Mesendoderm (in vitro differentiated cells): Measurements from ENCODE around the gene TNFRSF18.

Experiments
- DNase-seq: peaks from one replicate; pipeline ENCODE4 v3.0.0; 2013
- H2AK5ac ChIP-seq: 2 replicates; pipeline ENCODE4 v1.6.1; 2013; ENCODE audit warnings: low read length, inconsistent platforms
- H2BK120ac ChIP-seq: 2 replicates; pipeline ENCODE4 v1.6.1; 2013; ENCODE audit warnings: low read depth, mild to moderate bottlenecking, low read length, moderate library complexity, mixed read lengths
- H2BK15ac ChIP-seq: replicated peaks from 2 replicates; pipeline ENCODE4 v1.6.1; 2013; ENCODE audit warnings: low read depth, mild to moderate bottlenecking, moderate library complexity
- H2BK5ac ChIP-seq: 2 replicates; pipeline ENCODE4 v1.6.1; 2013; ENCODE audit warnings: low read length, inconsistent platforms
- H3K18ac ChIP-seq: 2 replicates; pipeline ENCODE4 v1.6.1; 2013; ENCODE audit warnings: mild to moderate bottlenecking, low read length, mixed read lengths
- H3K23ac ChIP-seq: one replicate; pipeline ENCODE4 v1.6.1; 2013; ENCODE audit warnings: low read length
- H3K27ac ChIP-seq: 2 replicates; pipeline ENCODE4 v1.5.1; 2013; ENCODE audit warnings: low read depth, mild to moderate bottlenecking, inconsistent platforms, low read length, moderate library complexity
- H3K27me3 ChIP-seq: 2 replicates; pipeline ENCODE4 v1.6.1; 2013; ENCODE audit warnings: low read length, control low read depth, mild to moderate bottlenecking, inconsistent platforms; ENCODE audit not compliant: insufficient read depth, poor library complexity
- H3K36me3 ChIP-seq: 2 replicates; pipeline ENCODE4 v1.6.1; 2013; ENCODE audit warnings: low read length, inconsistent platforms; ENCODE audit not compliant: control insufficient read depth, insufficient read depth
- H3K4ac ChIP-seq: one replicate; pipeline ENCODE4 v1.6.1; 2013; ENCODE audit warnings: low read depth, mild to moderate bottlenecking, low read length, moderate library complexity
- H3K4me1 ChIP-seq: 2 replicates; pipeline ENCODE4 v1.6.1; 2013; ENCODE audit warnings: low read depth, low read length, inconsistent platforms; ENCODE audit not compliant: control insufficient read depth
- H3K4me2 ChIP-seq: 2 replicates; pipeline ENCODE4 v1.6.1; 2013; ENCODE audit warnings: low read length
- H3K4me3 ChIP-seq: 2 replicates; pipeline ENCODE4 v1.5.1; 2013; ENCODE audit warnings: mild to moderate bottlenecking, low read length
- H3K56ac ChIP-seq: one replicate; pipeline ENCODE4 v1.6.1; 2013; ENCODE audit warnings: low read length
- H3K79me1 ChIP-seq: 2 replicates; pipeline ENCODE4 v1.6.1; 2013; ENCODE audit warnings: low read length, inconsistent platforms
- H3K79me2 ChIP-seq: 2 replicates; pipeline ENCODE4 v1.6.1; 2013; ENCODE audit warnings: mild to moderate bottlenecking, low read length; ENCODE audit not compliant: control insufficient read depth, insufficient read depth
- H3K9ac ChIP-seq: 2 replicates; pipeline ENCODE4 v1.6.1; 2013; ENCODE audit warnings: low read length, inconsistent platforms
- H4K5ac ChIP-seq: one replicate; pipeline ENCODE4 v1.6.1; 2013; ENCODE audit warnings: low read length
- H4K8ac ChIP-seq: one replicate; pipeline ENCODE4 v1.6.1; 2013; ENCODE audit warnings: low read depth, mild to moderate bottlenecking, control low read depth, low read length, moderate library complexity
- WGBS: extraction: QIAGEN DNeasy Blood & Tissue Kit; methylation state at CpG from one replicate; pipeline ENCODE4 v1.1.7; 2013; ENCODE audit warnings: low lambda C conversion rate, missing lambda C conversion rate; ENCODE audit not compliant: insufficient coverage; ENCODE audit errors: extremely low coverage; 5-methylcytosine and 5-hydroxymethylcytosine counted together

TNFRSF18 gene

DNA sequence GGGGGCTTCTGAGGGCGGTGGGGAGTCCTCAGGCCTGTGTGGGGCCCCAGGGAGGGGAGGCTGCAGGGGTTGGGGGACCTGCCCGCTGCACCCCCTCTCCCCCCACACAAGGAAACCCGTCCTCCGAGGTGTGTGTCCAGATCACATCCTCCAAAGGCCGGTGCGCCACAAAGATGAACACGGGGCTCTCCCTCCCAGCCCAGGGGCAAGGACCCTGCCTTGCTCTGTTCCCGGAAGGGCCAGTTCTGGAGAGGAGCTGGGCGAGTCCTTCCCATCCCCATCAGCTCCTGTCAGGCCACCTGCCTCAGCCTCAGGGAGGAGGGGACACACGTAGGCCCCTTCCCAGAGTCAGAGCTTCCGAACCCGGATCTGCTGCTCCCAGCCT, 35.2 kb downstream of the TNFRSF18 start:
- Histone ChIP-seq H4K8ac (no peak overlapping the region), H3K36me3 (no peaks in the 10 kb centered on the region), H3K4ac (no peak overlapping the region), H3K23ac (no peak overlapping the region), H3K18ac (no peak overlapping the region), H2BK5ac (no peak overlapping the region), H2AK5ac (no peak overlapping the region), H3K79me1 (no peaks in the 10 kb centered on the region), H3K9ac (no peak overlapping the region), H2BK15ac (no peak overlapping the region), H3K4me2 (no peak overlapping the region), H3K27ac (no peak overlapping the region), H3K79me2 (no peaks in the 10 kb centered on the region), H3K56ac (no peak overlapping the region), H4K5ac (no peak overlapping the region), H3K4me1 (no peaks in the 10 kb centered on the region), H2BK120ac (no peak overlapping the region), H3K4me3 (no peak overlapping the region), H3K27me3 (no peaks in the 10 kb centered on the region)
- WGBS = no CpG with 5 or more reads among the region's 12 CpGs
- no peak for DNase-seq

DNA sequence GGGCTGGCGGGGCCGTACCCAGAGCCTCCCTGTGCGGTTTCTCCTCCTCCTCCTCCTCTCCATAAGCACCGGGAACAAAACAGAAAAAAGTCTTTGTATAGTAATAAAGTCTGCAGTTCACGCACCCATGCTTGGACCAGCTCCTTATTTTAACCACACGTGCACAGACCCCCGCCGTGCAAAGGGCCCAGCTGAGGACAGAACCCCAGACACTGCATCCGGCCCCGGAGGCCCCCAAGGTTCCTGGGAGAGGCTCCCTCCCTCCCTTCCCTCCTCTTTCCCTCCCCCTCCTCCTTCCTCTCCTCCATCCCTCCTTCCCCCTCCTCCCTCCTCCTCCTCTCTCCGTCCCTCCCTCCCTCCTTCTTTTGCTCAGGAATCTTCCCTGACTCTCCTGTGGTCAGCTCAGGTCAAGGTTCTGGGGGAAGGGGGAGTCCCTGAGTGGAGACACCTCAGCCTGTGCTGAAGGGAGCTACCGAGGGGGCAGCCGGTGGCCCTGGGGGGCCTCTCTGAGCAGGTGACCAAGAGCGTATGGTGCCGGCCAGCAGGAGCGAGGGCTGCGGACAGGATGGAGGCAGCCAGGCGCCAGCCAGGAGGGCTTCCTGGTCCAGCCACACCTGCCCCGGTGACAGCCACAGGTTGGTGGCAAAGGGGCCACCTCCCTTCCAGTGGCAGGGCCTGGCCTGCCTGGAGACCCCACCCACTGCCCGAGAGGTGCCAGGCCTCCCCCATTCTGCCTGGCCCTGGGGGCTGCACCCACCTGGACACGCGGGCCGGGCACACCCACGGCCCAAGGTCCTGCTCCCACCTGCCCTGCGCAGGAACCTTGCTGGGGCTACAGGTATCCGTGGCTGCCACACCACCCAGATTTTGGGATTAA, 35.9 kb downstream of the TNFRSF18 start:
- no peak overlapping the region for H3K4me2 ChIP-seq
- H3K4me1 ChIP-seq = no peaks in the 10 kb centered on the region
- H3K79me1 ChIP-seq = no peaks in the 10 kb centered on the region
- no peak overlapping the region for H3K18ac ChIP-seq
- DNase-seq = no peak
- H3K27ac ChIP-seq = no peak overlapping the region
- no peak overlapping the region for H3K56ac ChIP-seq
- H2BK15ac ChIP-seq = no peak overlapping the region
- H3K27me3 ChIP-seq = no peaks in the 10 kb centered on the region
- no peak overlapping the region for H2AK5ac ChIP-seq
- H2BK5ac ChIP-seq = no peak overlapping the region
- no peak overlapping the region for H4K8ac ChIP-seq
- H3K23ac ChIP-seq = no peak overlapping the region
- no peak overlapping the region for H2BK120ac ChIP-seq
- H3K9ac ChIP-seq = no peak overlapping the region
- H4K5ac ChIP-seq = no peak overlapping the region
- no CpG with 5 or more reads among the region's 26 CpGs for WGBS
- no peaks in the 10 kb centered on the region for H3K36me3 ChIP-seq
- no peak overlapping the region for H3K4me3 ChIP-seq
- H3K79me2 ChIP-seq = no peaks in the 10 kb centered on the region
- H3K4ac ChIP-seq = no peak overlapping the region

- DNase-seq = no peak
- Histone ChIP-seq H3K9ac (no peak overlapping the region), H3K79me2 (no peaks in the 10 kb centered on the region), H3K4ac (no peak overlapping the region), H2BK15ac (no peak overlapping the region), H3K4me2 (no peak overlapping the region), H4K8ac (no peak overlapping the region), H3K27ac (no peak overlapping the region), H3K23ac (no peak overlapping the region), H3K56ac (no peak overlapping the region), H3K27me3 (no peaks in the 10 kb centered on the region), H3K4me1 (no peaks in the 10 kb centered on the region), H3K18ac (no peak overlapping the region), H3K4me3 (no peak overlapping the region), H2BK5ac (no peak overlapping the region), H2BK120ac (no peak overlapping the region), H4K5ac (no peak overlapping the region), H2AK5ac (no peak overlapping the region), H3K79me1 (no peaks in the 10 kb centered on the region), H3K36me3 (no peaks in the 10 kb centered on the region)
- WGBS = no CpG with 5 or more reads among the region's 32 CpGs
These were observed 36.8 kb downstream of the TNFRSF18 start for GRCh38 chr1:1169429-1170214.

DNA sequence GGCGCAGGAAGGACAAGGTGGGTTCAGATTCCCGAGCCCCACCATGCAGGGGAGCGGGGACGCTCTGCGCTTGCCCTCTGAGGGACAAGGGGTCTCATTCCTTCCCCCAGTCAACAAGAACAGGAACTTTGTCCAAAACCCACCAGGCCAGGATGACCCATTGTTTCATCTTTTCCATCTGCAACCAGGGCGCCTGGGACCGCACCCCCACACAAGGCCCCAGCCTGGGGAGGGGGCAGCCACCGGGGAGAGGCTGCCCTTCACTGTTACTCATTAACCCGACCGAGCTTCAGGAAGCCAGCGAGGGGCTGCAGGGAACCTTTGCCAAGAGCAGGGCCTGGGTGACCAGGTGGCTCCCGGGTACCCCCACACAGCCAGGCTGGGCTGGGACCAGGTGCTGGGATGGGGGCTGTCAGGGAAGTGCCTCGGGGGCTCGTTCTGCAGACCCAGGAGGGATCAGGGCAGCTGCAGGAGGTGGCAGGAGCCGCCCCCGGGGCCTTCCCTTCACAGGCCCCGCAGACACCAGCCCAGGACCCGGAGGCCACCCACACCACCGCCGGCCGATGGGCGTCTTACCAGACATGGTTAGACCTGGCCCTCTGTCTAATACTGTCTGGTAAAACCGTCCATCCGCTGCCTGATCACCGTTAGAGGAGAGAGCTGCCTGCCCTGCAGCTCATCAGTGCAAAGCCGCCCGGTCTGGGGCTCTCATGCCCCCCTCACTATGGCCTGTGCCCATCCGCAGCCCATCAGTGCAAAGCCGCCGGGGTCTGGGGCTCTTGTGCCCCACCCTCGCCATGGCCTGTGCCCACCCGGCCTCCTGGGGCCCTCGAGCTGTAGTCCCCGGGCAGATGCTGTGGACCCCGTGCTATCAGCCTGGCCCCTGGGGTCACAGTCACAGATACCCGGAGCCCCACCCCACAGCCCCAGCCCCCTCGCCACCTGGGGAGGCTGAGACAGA, 37.7 kb downstream of the TNFRSF18 start:
- Histone ChIP-seq H2BK120ac (no peak overlapping the region), H4K5ac (no peak overlapping the region), H3K4me3 (no peak overlapping the region), H3K9ac (no peak overlapping the region), H2AK5ac (no peak overlapping the region), H3K4me2 (no peak overlapping the region), H3K23ac (no peak overlapping the region), H3K56ac (no peak overlapping the region), H2BK5ac (no peak overlapping the region), H4K8ac (no peak overlapping the region), H3K27ac (no peak overlapping the region), H3K4ac (no peak overlapping the region), H3K18ac (no peak overlapping the region), H3K36me3 (no peaks in the 10 kb centered on the region), H3K79me2 (no peaks in the 10 kb centered on the region), H3K79me1 (no peaks in the 10 kb centered on the region), H2BK15ac (no peak overlapping the region), H3K4me1 (peaks cover 4% of the 10 kb centered on the region), H3K27me3 (no peaks in the 10 kb centered on the region)
- WGBS = no CpG with 5 or more reads among the region's 37 CpGs
- DNase-seq = no peak

- Histone ChIP-seq H3K27ac (no peak overlapping the region), H3K4ac (no peak overlapping the region), H4K8ac (no peak overlapping the region), H3K9ac (no peak overlapping the region), H3K4me2 (no peak overlapping the region), H3K23ac (no peak overlapping the region), H3K36me3 (no peaks in the 10 kb centered on the region), H3K4me3 (no peak overlapping the region), H3K56ac (no peak overlapping the region), H2BK15ac (no peak overlapping the region), H2AK5ac (no peak overlapping the region), H3K27me3 (no peaks in the 10 kb centered on the region), H2BK5ac (no peak overlapping the region), H4K5ac (no peak overlapping the region), H3K79me2 (no peaks in the 10 kb centered on the region), H3K4me1 (peaks cover 4% of the 10 kb centered on the region), H3K79me1 (no peaks in the 10 kb centered on the region), H3K18ac (no peak overlapping the region), H2BK120ac (no peak overlapping the region)
- DNase-seq = no peak
- WGBS = no CpG with 5 or more reads among the region's 36 CpGs
These were observed 38.4 kb downstream of the TNFRSF18 start for GRCh38 chr1:1167841-1168450.
